HG02571 (cell line): ENCODE data around the gene SIAH3.
"Not testable (repeated sequence)": the region's sequence is repeated elsewhere in the genome, so short reads cannot be mapped to it uniquely, and the experiment has no call there.

Experiments
- ATAC-seq: cut with Tn5 transposase; IDR thresholded peaks from one replicate; pipeline ENCODE4 v1.9.1; 2021; ENCODE audit warnings: mild to moderate bottlenecking, moderate library complexity; ENCODE audit not compliant: unreplicated experiment

Gene SIAH3

GRCh38 chr13:45851171-45851921 lies at the start of gene SIAH3:
TSS of gene SIAH3 (minus strand) at chr13:45851753. CDS start at chr13:45851629, 124 bp downstream.
- no peak for ATAC-seq

DNA sequence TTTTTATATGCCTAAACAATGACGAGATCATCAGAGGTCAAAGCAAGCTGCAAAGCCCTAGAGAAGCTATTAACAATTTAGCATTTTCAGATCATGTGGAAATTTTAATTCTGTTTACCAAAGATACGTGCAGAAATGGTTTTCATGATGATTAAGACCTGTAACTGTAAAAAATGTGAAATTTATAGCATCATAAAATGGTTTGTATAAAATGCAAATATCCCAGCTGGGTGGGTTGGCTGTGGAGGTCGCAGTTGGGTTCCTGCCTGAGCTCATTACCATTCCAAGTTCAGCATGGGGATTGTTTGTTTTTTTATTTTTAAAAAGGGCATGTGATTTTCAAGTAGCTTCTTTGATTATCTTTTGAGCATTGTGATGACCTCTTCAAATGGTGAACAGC lies 47.9 kb upstream of the SIAH3 start:
- no peak for ATAC-seq

- no peak for ATAC-seq
Observed at GRCh38 chr13:45897562-45897961, 46.0 kb upstream of the SIAH3 start.

DNA sequence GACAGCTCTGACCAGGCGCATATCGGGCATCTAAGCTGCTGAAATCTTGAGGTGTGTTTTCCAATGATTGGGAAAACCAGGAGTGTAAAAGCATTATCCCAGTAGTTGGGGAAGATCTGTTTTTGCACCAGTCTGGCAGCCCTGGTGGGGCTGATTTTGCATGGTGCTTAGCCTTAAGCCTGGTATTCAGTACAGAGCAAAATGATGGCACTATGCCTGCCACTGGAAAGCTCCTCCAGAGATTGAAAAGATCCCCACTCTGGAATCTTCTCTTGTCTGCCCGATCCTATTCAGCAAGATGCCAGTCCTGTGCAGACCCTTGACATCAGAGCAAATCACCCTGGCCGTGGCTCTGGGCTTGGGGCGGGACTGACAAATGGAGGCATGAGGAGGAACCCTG lies 44.7 kb upstream of the SIAH3 start:
- ATAC-seq, result no peak

- no peak for ATAC-seq
Observed at GRCh38 chr13:45895881-45896280, 44.3 kb upstream of the SIAH3 start.

- ATAC-seq, result no peak
Observed at GRCh38 chr13:45892513-45892912, 41.0 kb upstream of the SIAH3 start.

DNA sequence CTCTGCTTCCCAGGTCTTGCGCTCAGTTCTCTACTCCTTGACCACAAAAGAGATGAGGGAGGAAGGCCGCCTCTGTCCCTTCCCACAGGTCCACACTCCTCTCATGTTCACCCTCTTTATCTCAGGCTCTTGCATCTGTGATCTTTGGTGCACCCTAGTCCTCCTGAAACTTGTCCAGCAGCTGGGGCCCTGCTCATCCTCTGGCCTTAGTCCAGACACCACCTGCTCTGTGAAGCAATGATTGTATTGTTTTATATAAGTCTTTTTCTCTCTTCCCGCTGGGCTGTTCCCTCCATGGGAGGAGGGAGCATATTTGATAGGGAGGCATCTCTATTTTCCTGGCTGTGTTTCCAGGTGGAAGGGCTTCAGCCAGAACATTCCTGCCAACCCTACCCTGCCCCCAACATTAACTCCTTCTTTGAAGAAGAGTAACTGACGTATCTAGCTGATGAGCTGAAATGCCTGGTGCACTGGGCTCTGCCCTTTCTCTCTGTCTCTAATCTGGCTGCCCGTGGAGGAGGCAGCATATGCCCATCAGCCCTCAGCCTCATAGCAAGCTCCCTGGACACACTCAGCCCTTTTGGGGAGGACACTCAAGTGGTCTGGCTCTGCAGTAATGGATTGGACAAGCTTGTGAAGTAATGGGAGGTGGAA lies 38.2 kb upstream of the SIAH3 start:
- no peak for ATAC-seq

GRCh38 chr13:45886466-45886865 lies 34.9 kb upstream of the SIAH3 start:
- ATAC-seq, result no peak

DNA sequence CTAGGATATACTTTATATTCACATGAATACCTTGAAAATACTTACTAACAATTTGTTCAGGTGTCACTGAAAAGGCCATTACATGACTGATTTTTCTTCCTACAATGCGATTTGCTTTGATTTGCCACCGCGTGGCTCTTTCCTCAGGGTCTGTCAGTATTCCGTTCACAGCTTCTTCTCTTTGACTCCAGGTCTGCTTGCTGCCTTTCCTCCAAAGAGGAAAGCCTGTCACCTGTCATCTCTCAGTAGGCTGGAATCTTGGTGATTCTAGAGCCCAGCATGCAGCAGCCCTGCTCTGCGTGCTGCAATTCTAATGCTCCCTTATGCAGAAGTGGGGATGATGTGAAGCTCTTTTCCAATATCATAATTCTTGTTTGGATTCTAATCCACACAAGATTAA lies 33.6 kb upstream of the SIAH3 start:
- no peak for ATAC-seq

- ATAC-seq, result no peak
Observed at GRCh38 chr13:45882626-45883025, 31.1 kb upstream of the SIAH3 start.

DNA sequence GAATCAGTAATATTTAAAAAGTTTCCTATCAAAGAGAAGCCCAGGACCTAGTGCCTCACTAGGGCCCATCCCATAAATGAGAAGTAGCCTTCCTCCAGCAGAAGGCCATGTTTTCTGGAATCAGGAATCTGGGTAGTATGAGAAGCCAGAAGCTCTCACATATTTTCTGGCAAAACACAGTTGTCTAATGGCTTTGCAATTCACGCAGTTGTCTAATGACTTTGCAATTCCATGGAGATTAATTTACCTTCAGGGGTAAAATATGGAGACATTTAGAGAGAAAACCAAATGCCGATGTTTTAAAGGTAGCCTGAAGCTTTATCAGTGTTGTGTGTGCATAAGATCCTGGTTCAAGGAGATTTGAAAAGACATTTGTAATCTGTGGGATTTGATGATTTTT lies 29.8 kb upstream of the SIAH3 start:
- ATAC-seq, result no peak

DNA sequence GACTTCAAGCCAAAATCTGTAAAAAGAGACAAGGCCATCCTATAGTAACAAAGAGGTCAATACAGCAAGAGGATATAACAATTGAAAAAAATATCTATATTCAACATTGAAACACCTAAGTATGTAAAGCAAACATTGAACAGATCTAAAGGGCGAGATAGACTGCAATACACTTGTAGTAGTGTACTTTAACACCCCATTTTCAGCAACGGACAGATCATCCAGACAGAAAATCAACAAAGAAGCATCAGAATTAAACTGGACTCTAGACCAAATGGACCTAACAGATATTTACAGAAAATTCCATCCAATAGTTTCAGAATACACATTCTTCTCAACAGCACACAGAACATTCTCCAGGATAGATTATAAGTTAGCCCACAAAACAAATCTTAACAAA lies 28.7 kb upstream of the SIAH3 start:
- no peak for ATAC-seq

- ATAC-seq, result no peak
Observed at GRCh38 chr13:45879666-45880065, 28.1 kb upstream of the SIAH3 start.

DNA sequence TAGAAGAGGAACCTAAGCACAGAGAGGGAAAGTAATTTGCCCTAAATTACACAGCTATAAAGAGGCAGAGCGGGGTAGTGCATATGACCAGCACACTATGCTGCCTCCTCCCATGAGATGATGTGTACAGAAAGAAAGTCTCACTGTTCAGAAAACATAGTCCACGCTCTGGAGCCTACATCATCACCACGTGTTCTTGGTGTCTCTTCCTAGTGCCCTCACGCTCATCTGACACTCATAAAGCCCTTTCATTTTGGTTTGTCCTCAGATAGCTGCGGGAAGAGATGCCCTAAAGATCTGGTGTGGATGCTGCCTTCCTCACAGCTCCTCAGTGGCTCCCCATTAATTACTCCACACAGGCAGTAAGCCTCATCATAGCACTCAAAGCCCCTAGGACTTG lies 27.4 kb upstream of the SIAH3 start:
- no peak for ATAC-seq

DNA sequence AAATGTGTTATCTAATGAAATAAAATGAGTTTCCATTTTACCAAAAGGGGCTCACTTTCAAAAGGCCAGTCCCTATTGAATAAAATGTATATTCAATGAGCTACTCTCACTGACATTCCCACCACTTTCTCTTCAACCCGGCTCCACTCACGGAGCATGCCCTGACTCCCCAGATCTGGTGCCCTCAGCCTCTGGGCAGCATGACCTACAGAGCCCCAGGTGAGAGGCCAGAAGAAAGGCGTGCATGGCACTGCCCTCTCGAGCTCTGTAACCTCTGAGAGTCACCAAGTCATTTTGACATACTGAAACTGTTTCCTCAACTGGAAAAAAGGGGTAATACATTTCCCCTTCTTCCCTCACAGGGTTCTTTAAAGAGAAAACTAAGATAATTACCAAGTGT lies 25.2 kb upstream of the SIAH3 start:
- ATAC-seq, result no peak

DNA sequence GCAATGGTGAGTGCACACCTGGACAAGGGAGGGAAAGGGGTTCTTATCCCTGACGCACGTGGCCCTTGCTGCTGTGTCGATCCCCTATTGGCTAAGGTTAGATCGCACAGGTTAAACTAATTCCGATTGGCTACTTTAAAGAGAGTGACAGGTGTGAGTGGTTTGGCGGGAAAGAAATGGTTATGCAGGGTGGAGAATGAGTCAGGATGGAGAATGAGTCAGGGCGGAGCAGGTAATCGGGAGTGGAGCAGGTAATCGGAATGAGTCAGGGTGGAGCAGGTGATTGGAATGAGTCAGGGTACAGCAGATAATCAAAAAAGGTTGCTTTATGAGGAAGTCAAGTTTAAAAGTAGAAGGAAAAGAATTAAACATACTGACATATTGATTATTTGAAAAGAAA lies 24.4 kb upstream of the SIAH3 start:
- no peak for ATAC-seq

GRCh38 chr13:45873491-45874325 lies 22.2 kb upstream of the SIAH3 start:
- no peak for ATAC-seq

DNA sequence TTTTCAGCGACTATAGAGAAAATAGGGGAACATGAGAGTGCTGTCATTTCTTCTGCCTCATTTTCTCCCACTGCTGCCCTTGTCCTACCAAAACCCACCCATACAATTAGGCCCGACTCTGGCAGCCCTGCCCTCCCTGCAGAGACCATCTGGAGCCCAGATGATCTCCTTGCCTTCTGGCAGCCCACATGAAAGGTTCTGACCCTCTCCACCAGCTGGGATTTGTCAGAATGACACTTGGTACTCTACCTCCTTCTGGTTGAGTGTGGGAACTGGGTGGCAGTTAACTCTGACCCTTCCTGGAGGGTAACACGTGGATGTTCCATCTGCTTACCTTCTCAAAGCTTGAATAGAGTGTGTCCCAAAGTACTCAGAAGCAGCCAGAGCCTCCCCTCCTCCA lies 21.0 kb upstream of the SIAH3 start:
- ATAC-seq, result no peak

GRCh38 chr13:45871201-45871600 lies 19.6 kb upstream of the SIAH3 start:
- ATAC-seq, result not testable (repeated sequence)

DNA sequence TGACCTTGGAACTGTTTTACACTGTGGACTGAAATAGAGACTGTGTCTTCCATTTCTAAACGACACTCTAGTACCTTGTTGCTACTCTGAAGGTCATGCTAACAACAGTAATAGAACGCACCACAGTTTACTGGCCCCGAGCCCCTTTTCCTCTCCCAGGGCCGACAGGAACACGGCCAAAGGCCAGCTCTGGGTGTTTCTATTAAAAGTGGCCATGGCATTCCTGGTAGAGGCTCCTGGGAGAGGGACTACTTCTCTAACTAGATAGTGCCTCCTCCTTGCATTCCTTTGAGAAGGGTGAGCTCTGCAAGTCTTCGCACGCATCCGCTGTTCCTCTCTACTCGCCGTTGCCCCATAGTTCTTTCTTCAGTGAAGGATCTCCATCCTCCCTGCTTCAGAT lies 18.7 kb upstream of the SIAH3 start:
- ATAC-seq, result no peak

DNA sequence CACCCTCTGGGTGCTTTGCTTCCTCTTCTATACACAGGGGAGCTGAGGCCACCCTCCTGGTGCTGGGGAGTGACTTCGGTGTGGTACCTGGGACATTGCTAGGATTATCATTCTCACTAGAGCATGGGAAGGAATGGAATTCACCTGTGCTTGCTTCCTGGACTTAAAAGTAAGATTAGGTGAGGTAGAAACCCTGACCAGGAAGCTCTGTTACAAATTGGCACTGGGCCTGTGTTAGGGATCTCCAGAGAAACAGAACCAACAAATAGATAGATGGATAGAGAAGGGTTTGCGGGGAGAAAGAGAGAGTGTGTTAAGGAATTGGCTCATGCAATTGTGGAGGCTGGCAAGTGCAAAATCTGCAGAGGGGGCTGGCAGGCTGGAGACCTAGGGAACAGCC lies 13.9 kb upstream of the SIAH3 start:
- no peak for ATAC-seq
